Trophoblast cell (in vitro differentiated cells and primary cell): ENCODE data around the gene SORCS3.

Experiments
- DNase-seq, 2 donors: peaks; one replicate each; pipeline ENCODE4 v3.0.0-alpha.2; 2016
- H2AFZ ChIP-seq: 2 replicates; pipeline ENCODE4 v1.6.1; 2013; ENCODE audit warnings: low read length, moderate library complexity, mild to moderate bottlenecking; ENCODE audit not compliant: insufficient read depth, poor library complexity
- H2AK5ac ChIP-seq: 2 replicates; pipeline ENCODE4 v1.6.1; 2013; ENCODE audit warnings: mild to moderate bottlenecking, low read length
- H2BK120ac ChIP-seq: 2 replicates; pipeline ENCODE4 v1.6.1; 2013; ENCODE audit warnings: low read length, mild to moderate bottlenecking, moderate library complexity; ENCODE audit not compliant: insufficient read depth, poor library complexity
- H2BK12ac ChIP-seq: 2 replicates; pipeline ENCODE4 v1.6.1; 2013; ENCODE audit warnings: mild to moderate bottlenecking, low read length, moderate library complexity
- H2BK5ac ChIP-seq: 2 replicates; pipeline ENCODE4 v1.6.1; 2013; ENCODE audit warnings: low read length, low read depth, moderate library complexity, mild to moderate bottlenecking; ENCODE audit not compliant: poor library complexity
- H3K14ac ChIP-seq: 2 replicates; pipeline ENCODE4 v1.6.1; 2013; ENCODE audit warnings: mild to moderate bottlenecking, low read length
- H3K18ac ChIP-seq: 2 replicates; pipeline ENCODE4 v1.6.1; 2013; ENCODE audit warnings: mild to moderate bottlenecking, low read length
- H3K23ac ChIP-seq: 2 replicates; pipeline ENCODE4 v1.6.1; 2013; ENCODE audit warnings: low read length
- H3K27ac ChIP-seq: 2 replicates; pipeline ENCODE4 v1.5.1; 2013; ENCODE audit warnings: low read depth, mild to moderate bottlenecking, inconsistent platforms, low read length, moderate library complexity
- H3K27me3 ChIP-seq: 2 replicates; pipeline ENCODE4 v1.6.1; 2013; ENCODE audit warnings: inconsistent platforms, mild to moderate bottlenecking, low read length, moderate library complexity; ENCODE audit not compliant: insufficient read depth
- H3K36me3 ChIP-seq, 2 experiments: 1 replicate in 1 of 2; 2 replicates in 1 of 2; pipeline ENCODE4 v1.6.1; 2013; ENCODE audit warnings: low read length in 2 of 2, mild to moderate bottlenecking in 2 of 2, moderate library complexity in 1 of 2; ENCODE audit not compliant: insufficient read depth in 2 of 2, control insufficient read depth in 1 of 2
- H3K4ac ChIP-seq: 2 replicates; pipeline ENCODE4 v1.6.1; 2013; ENCODE audit warnings: low read depth, mild to moderate bottlenecking, low read length, moderate library complexity
- H3K4me1 ChIP-seq, 2 experiments: 1 replicate in 1 of 2; 2 replicates in 1 of 2; pipeline ENCODE4 v1.6.1; 2013; ENCODE audit warnings: low read length in 2 of 2, mild to moderate bottlenecking in 2 of 2, moderate library complexity in 1 of 2; ENCODE audit not compliant: insufficient read depth in 2 of 2, control insufficient read depth in 1 of 2
- H3K4me2 ChIP-seq: 2 replicates; pipeline ENCODE4 v1.6.1; 2013; ENCODE audit warnings: inconsistent platforms, mild to moderate bottlenecking, low read length, moderate library complexity
- H3K4me3 ChIP-seq: 2 replicates; pipeline ENCODE4 v1.5.1; 2013; ENCODE audit warnings: mild to moderate bottlenecking, low read depth, low read length, inconsistent platforms
- H3K79me1 ChIP-seq: one replicate; pipeline ENCODE4 v1.6.1; 2013; ENCODE audit warnings: low read length
- H3K79me2 ChIP-seq: 2 replicates; pipeline ENCODE4 v1.6.1; 2013; ENCODE audit warnings: low read length, mild to moderate bottlenecking; ENCODE audit not compliant: control insufficient read depth, insufficient read depth, poor library complexity
- H3K9ac ChIP-seq: 2 replicates; pipeline ENCODE4 v1.6.1; 2013; ENCODE audit warnings: mild to moderate bottlenecking, low read length
- H3K9me3 ChIP-seq: 2 replicates; pipeline ENCODE4 v1.6.1; 2013; ENCODE audit warnings: low read depth, mild to moderate bottlenecking, control low read depth, inconsistent platforms, low read length; ENCODE audit not compliant: insufficient read depth
- H4K12ac ChIP-seq: 2 replicates; pipeline ENCODE4 v1.6.1; 2013; ENCODE audit warnings: low read depth, mild to moderate bottlenecking, low read length, moderate library complexity
- H4K8ac ChIP-seq: 2 replicates; pipeline ENCODE4 v1.6.1; 2013; ENCODE audit warnings: low read depth, mild to moderate bottlenecking, low read length, moderate library complexity
- H4K91ac ChIP-seq: one replicate; pipeline ENCODE4 v1.6.1; 2013; ENCODE audit warnings: low read depth, mild to moderate bottlenecking, low read length, moderate library complexity
- WGBS: extraction: QIAGEN DNeasy Blood & Tissue Kit; methylation state at CpG from one replicate; pipeline ENCODE4 v1.1.7; 2013; ENCODE audit warnings: missing lambda C conversion rate; ENCODE audit not compliant: insufficient read length, insufficient coverage; ENCODE audit errors: extremely low coverage; 5-methylcytosine and 5-hydroxymethylcytosine counted together

The SORCS3 gene

GRCh38 chr10:104663563-104663962 is 22.5 kb downstream of the SORCS3 start:
- H3K27me3 ChIP-seq = no peaks in the 10 kb centered on the region
- no peak overlapping the region for H2BK120ac ChIP-seq
- DNase-seq = no peak
- H3K79me2 ChIP-seq = no peaks in the 10 kb centered on the region
- H3K9me3 ChIP-seq = no peaks in the 10 kb centered on the region
- no peak overlapping the region for H3K23ac ChIP-seq
- H2BK5ac ChIP-seq = no peak overlapping the region
- no peak overlapping the region for H4K12ac ChIP-seq
- no peak overlapping the region for H2AK5ac ChIP-seq
- H3K4me2 ChIP-seq = no peak overlapping the region
- no peak overlapping the region for H4K8ac ChIP-seq
- H3K79me1 ChIP-seq = no peaks in the 10 kb centered on the region
- H3K9ac ChIP-seq = no peak overlapping the region
- no peak overlapping the region for H3K27ac ChIP-seq
- H3K4ac ChIP-seq = no peak overlapping the region
- no peaks in the 10 kb centered on the region for H3K36me3 ChIP-seq
- H3K4me3 ChIP-seq = no peak overlapping the region
- no peak overlapping the region for H2BK12ac ChIP-seq
- no CpG with 5 or more reads among the region's 3 CpGs for WGBS
- no peak overlapping the region for H2AFZ ChIP-seq
- H3K4me1 ChIP-seq = no peaks in the 10 kb centered on the region
- no peak overlapping the region for H4K91ac ChIP-seq
- H3K18ac ChIP-seq = no peak overlapping the region
- no peak overlapping the region for H3K14ac ChIP-seq

- Histone ChIP-seq H2BK5ac (no peak overlapping the region), H3K18ac (no peak overlapping the region), H3K9ac (no peak overlapping the region), H3K27ac (no peak overlapping the region), H3K9me3 (no peaks in the 10 kb centered on the region), H4K91ac (no peak overlapping the region), H2AK5ac (no peak overlapping the region), H3K79me2 (no peaks in the 10 kb centered on the region), H2BK120ac (no peak overlapping the region), H3K4me1 (no peaks in the 10 kb centered on the region), H3K36me3 (no peaks in the 10 kb centered on the region), H3K4ac (no peak overlapping the region), H3K79me1 (no peaks in the 10 kb centered on the region), H2BK12ac (no peak overlapping the region), H2AFZ (no peak overlapping the region), H3K14ac (no peak overlapping the region), H3K23ac (no peak overlapping the region), H3K27me3 (no peaks in the 10 kb centered on the region), H3K4me3 (no peak overlapping the region), H4K12ac (no peak overlapping the region), H3K4me2 (no peak overlapping the region), H4K8ac (no peak overlapping the region)
- no CpG with 5 or more reads among the region's 5 CpGs for WGBS
- DNase-seq = no peak
These were observed 23.1 kb downstream of the SORCS3 start for GRCh38 chr10:104664205-104664604.

GRCh38 chr10:104665174-104665573 is 24.1 kb downstream of the SORCS3 start:
- Histone ChIP-seq H3K14ac (no peak overlapping the region), H3K27me3 (no peaks in the 10 kb centered on the region)

GRCh38 chr10:104666106-104666505 is 25.0 kb downstream of the SORCS3 start:
- H3K27ac ChIP-seq = no peak overlapping the region
- H3K79me2 ChIP-seq = no peaks in the 10 kb centered on the region
- H3K4ac ChIP-seq = no peak overlapping the region
- H3K36me3 ChIP-seq = no peaks in the 10 kb centered on the region
- no peak overlapping the region for H4K12ac ChIP-seq
- no peak overlapping the region for H2BK12ac ChIP-seq
- H2BK5ac ChIP-seq = no peak overlapping the region
- no peak overlapping the region for H3K14ac ChIP-seq
- H4K91ac ChIP-seq = no peak overlapping the region
- no peaks in the 10 kb centered on the region for H3K9me3 ChIP-seq
- no peaks in the 10 kb centered on the region for H3K4me1 ChIP-seq
- no peak overlapping the region for H2AK5ac ChIP-seq
- no peaks in the 10 kb centered on the region for H3K27me3 ChIP-seq
- H3K79me1 ChIP-seq = no peaks in the 10 kb centered on the region
- H2BK120ac ChIP-seq = no peak overlapping the region
- H2AFZ ChIP-seq = no peak overlapping the region
- H3K9ac ChIP-seq = no peak overlapping the region
- no peak overlapping the region for H3K18ac ChIP-seq
- no peak for DNase-seq
- H4K8ac ChIP-seq = no peak overlapping the region
- WGBS = no CpG with 5 or more reads among the region's 5 CpGs
- H3K4me2 ChIP-seq = no peak overlapping the region
- H3K23ac ChIP-seq = no peak overlapping the region
- H3K4me3 ChIP-seq = no peak overlapping the region

More at GRCh38 chr10:104665174-104665573, 24.1 kb downstream of the SORCS3 start:
- H3K4me1 ChIP-seq = no peaks in the 10 kb centered on the region
- no peak overlapping the region for H3K4me2 ChIP-seq
- no peak overlapping the region for H2AFZ ChIP-seq
- no peak overlapping the region for H4K12ac ChIP-seq
- H3K27ac ChIP-seq = no peak overlapping the region
- no peaks in the 10 kb centered on the region for H3K9me3 ChIP-seq
- no peak overlapping the region for H3K18ac ChIP-seq
- no peaks in the 10 kb centered on the region for H3K79me1 ChIP-seq
- H3K36me3 ChIP-seq = no peaks in the 10 kb centered on the region
- no peak overlapping the region for H4K8ac ChIP-seq
- no peak overlapping the region for H4K91ac ChIP-seq
- no peak overlapping the region for H3K9ac ChIP-seq
- no peak overlapping the region for H2BK120ac ChIP-seq
- no peak overlapping the region for H3K4ac ChIP-seq
- no peak overlapping the region for H2AK5ac ChIP-seq
- no peak overlapping the region for H2BK12ac ChIP-seq
- no CpG with 5 or more reads among the region's 4 CpGs for WGBS
- H3K23ac ChIP-seq = no peak overlapping the region
- no peaks in the 10 kb centered on the region for H3K79me2 ChIP-seq
- no peak for DNase-seq
- no peak overlapping the region for H2BK5ac ChIP-seq
- H3K4me3 ChIP-seq = no peak overlapping the region
